Mesendoderm (in vitro differentiated cells): ENCODE measurements around the gene ATG2A.

Source experiments
- DNase-seq: peaks from one replicate; pipeline ENCODE4 v3.0.0; 2013
- H2AK5ac ChIP-seq: 2 replicates; pipeline ENCODE4 v1.6.1; 2013; ENCODE audit warnings: low read length, inconsistent platforms
- H2BK120ac ChIP-seq: 2 replicates; pipeline ENCODE4 v1.6.1; 2013; ENCODE audit warnings: low read depth, mild to moderate bottlenecking, low read length, moderate library complexity, mixed read lengths
- H2BK15ac ChIP-seq: replicated peaks from 2 replicates; pipeline ENCODE4 v1.6.1; 2013; ENCODE audit warnings: low read depth, mild to moderate bottlenecking, moderate library complexity
- H2BK5ac ChIP-seq: 2 replicates; pipeline ENCODE4 v1.6.1; 2013; ENCODE audit warnings: low read length, inconsistent platforms
- H3K18ac ChIP-seq: 2 replicates; pipeline ENCODE4 v1.6.1; 2013; ENCODE audit warnings: mild to moderate bottlenecking, low read length, mixed read lengths
- H3K23ac ChIP-seq: one replicate; pipeline ENCODE4 v1.6.1; 2013; ENCODE audit warnings: low read length
- H3K27ac ChIP-seq: 2 replicates; pipeline ENCODE4 v1.5.1; 2013; ENCODE audit warnings: low read depth, mild to moderate bottlenecking, inconsistent platforms, low read length, moderate library complexity
- H3K27me3 ChIP-seq: 2 replicates; pipeline ENCODE4 v1.6.1; 2013; ENCODE audit warnings: low read length, control low read depth, mild to moderate bottlenecking, inconsistent platforms; ENCODE audit not compliant: insufficient read depth, poor library complexity
- H3K36me3 ChIP-seq: 2 replicates; pipeline ENCODE4 v1.6.1; 2013; ENCODE audit warnings: low read length, inconsistent platforms; ENCODE audit not compliant: control insufficient read depth, insufficient read depth
- H3K4ac ChIP-seq: one replicate; pipeline ENCODE4 v1.6.1; 2013; ENCODE audit warnings: low read depth, mild to moderate bottlenecking, low read length, moderate library complexity
- H3K4me1 ChIP-seq: 2 replicates; pipeline ENCODE4 v1.6.1; 2013; ENCODE audit warnings: low read depth, low read length, inconsistent platforms; ENCODE audit not compliant: control insufficient read depth
- H3K4me2 ChIP-seq: 2 replicates; pipeline ENCODE4 v1.6.1; 2013; ENCODE audit warnings: low read length
- H3K4me3 ChIP-seq: 2 replicates; pipeline ENCODE4 v1.5.1; 2013; ENCODE audit warnings: mild to moderate bottlenecking, low read length
- H3K56ac ChIP-seq: one replicate; pipeline ENCODE4 v1.6.1; 2013; ENCODE audit warnings: low read length
- H3K79me1 ChIP-seq: 2 replicates; pipeline ENCODE4 v1.6.1; 2013; ENCODE audit warnings: low read length, inconsistent platforms
- H3K79me2 ChIP-seq: 2 replicates; pipeline ENCODE4 v1.6.1; 2013; ENCODE audit warnings: mild to moderate bottlenecking, low read length; ENCODE audit not compliant: control insufficient read depth, insufficient read depth
- H3K9ac ChIP-seq: 2 replicates; pipeline ENCODE4 v1.6.1; 2013; ENCODE audit warnings: low read length, inconsistent platforms
- H4K5ac ChIP-seq: one replicate; pipeline ENCODE4 v1.6.1; 2013; ENCODE audit warnings: low read length
- H4K8ac ChIP-seq: one replicate; pipeline ENCODE4 v1.6.1; 2013; ENCODE audit warnings: low read depth, mild to moderate bottlenecking, control low read depth, low read length, moderate library complexity
- WGBS: extraction: QIAGEN DNeasy Blood & Tissue Kit; methylation state at CpG from one replicate; pipeline ENCODE4 v1.1.7; 2013; ENCODE audit warnings: low lambda C conversion rate, missing lambda C conversion rate; ENCODE audit not compliant: insufficient coverage; ENCODE audit errors: extremely low coverage; 5-methylcytosine and 5-hydroxymethylcytosine counted together

ATG2A gene

GRCh38 chr11:64859542-64860414, 57.2 kb downstream of the ATG2A start:
- WGBS: no CpG with 5 or more reads among the region's 33 CpGs
- no peak for DNase-seq

GRCh38 chr11:64858467-64859263, 58.3 kb downstream of the ATG2A start:
- Histone ChIP-seq H2BK5ac (no peak overlapping the region), H2BK15ac (no peak overlapping the region), H3K79me2 (no peaks in the 10 kb centered on the region), H2BK120ac (no peak overlapping the region), H4K5ac (no peak overlapping the region), H3K23ac (no peak overlapping the region), H3K79me1 (no peaks in the 10 kb centered on the region), H3K18ac (no peak overlapping the region), H3K4me2 (no peak overlapping the region), H3K27ac (no peak overlapping the region), H3K4me3 (no peak overlapping the region), H3K9ac (no peak overlapping the region), H3K36me3 (no peaks in the 10 kb centered on the region), H2AK5ac (no peak overlapping the region), H3K56ac (no peak overlapping the region), H3K27me3 (no peaks in the 10 kb centered on the region), H3K4me1 (no peaks in the 10 kb centered on the region), H4K8ac (no peak overlapping the region), H3K4ac (no peak overlapping the region)
- no peak for DNase-seq
- no CpG with 5 or more reads among the region's 19 CpGs for WGBS

More at GRCh38 chr11:64859542-64860414, 57.2 kb downstream of the ATG2A start:
- no peak overlapping the region for H2BK5ac ChIP-seq
- H3K36me3 ChIP-seq: no peaks in the 10 kb centered on the region
- no peak overlapping the region for H4K5ac ChIP-seq
- no peaks in the 10 kb centered on the region for H3K4me1 ChIP-seq
- no peak overlapping the region for H2BK15ac ChIP-seq
- no peak overlapping the region for H3K56ac ChIP-seq
- no peak overlapping the region for H4K8ac ChIP-seq
- no peak overlapping the region for H3K18ac ChIP-seq
- H3K79me1 ChIP-seq: no peaks in the 10 kb centered on the region
- H3K9ac ChIP-seq: no peak overlapping the region
- H3K4ac ChIP-seq: no peak overlapping the region
- no peak overlapping the region for H3K27ac ChIP-seq
- no peak overlapping the region for H2BK120ac ChIP-seq
- no peaks in the 10 kb centered on the region for H3K27me3 ChIP-seq
- H2AK5ac ChIP-seq: no peak overlapping the region
- H3K4me2 ChIP-seq: no peak overlapping the region
- H3K23ac ChIP-seq: no peak overlapping the region
- H3K79me2 ChIP-seq: no peaks in the 10 kb centered on the region
- no peak overlapping the region for H3K4me3 ChIP-seq

- no peak overlapping the region for H2AK5ac ChIP-seq
- no peak overlapping the region for H2BK120ac ChIP-seq
- no peak overlapping the region for H3K27ac ChIP-seq
- H4K5ac ChIP-seq: no peak overlapping the region
- H3K27me3 ChIP-seq: no peaks in the 10 kb centered on the region
- no peak overlapping the region for H3K23ac ChIP-seq
- no peak overlapping the region for H3K56ac ChIP-seq
- no peak overlapping the region for H3K4me3 ChIP-seq
- DNase-seq: no peak
- no CpG with 5 or more reads among the region's 6 CpGs for WGBS
- no peaks in the 10 kb centered on the region for H3K79me2 ChIP-seq
- no peak overlapping the region for H3K18ac ChIP-seq
- no peaks in the 10 kb centered on the region for H3K4me1 ChIP-seq
- H4K8ac ChIP-seq: no peak overlapping the region
- H3K4me2 ChIP-seq: no peak overlapping the region
- no peak overlapping the region for H2BK5ac ChIP-seq
- H3K9ac ChIP-seq: no peak overlapping the region
- H2BK15ac ChIP-seq: no peak overlapping the region
- no peak overlapping the region for H3K4ac ChIP-seq
- no peaks in the 10 kb centered on the region for H3K36me3 ChIP-seq
- no peaks in the 10 kb centered on the region for H3K79me1 ChIP-seq
Measured at GRCh38 chr11:64857485-64857884, 59.5 kb downstream of the ATG2A start.

- Histone ChIP-seq H3K4ac (no peak overlapping the region), H3K27me3 (no peaks in the 10 kb centered on the region), H3K79me2 (no peaks in the 10 kb centered on the region), H3K4me3 (no peak overlapping the region), H3K56ac (peak overlapping the region; percentile 7), H2BK5ac (no peak overlapping the region), H2AK5ac (no peak overlapping the region), H2BK120ac (no peak overlapping the region), H2BK15ac (no peak overlapping the region), H3K9ac (no peak overlapping the region), H4K8ac (no peak overlapping the region), H3K79me1 (no peaks in the 10 kb centered on the region), H4K5ac (no peak overlapping the region), H3K27ac (no peak overlapping the region), H3K4me1 (no peaks in the 10 kb centered on the region), H3K4me2 (no peak overlapping the region), H3K36me3 (no peaks in the 10 kb centered on the region), H3K23ac (no peak overlapping the region), H3K18ac (no peak overlapping the region)
- no CpG with 5 or more reads among the region's 20 CpGs for WGBS
- DNase-seq: peak; percentile 52
Measured at GRCh38 chr11:64856382-64857227, 60.4 kb downstream of the ATG2A start.

DNA sequence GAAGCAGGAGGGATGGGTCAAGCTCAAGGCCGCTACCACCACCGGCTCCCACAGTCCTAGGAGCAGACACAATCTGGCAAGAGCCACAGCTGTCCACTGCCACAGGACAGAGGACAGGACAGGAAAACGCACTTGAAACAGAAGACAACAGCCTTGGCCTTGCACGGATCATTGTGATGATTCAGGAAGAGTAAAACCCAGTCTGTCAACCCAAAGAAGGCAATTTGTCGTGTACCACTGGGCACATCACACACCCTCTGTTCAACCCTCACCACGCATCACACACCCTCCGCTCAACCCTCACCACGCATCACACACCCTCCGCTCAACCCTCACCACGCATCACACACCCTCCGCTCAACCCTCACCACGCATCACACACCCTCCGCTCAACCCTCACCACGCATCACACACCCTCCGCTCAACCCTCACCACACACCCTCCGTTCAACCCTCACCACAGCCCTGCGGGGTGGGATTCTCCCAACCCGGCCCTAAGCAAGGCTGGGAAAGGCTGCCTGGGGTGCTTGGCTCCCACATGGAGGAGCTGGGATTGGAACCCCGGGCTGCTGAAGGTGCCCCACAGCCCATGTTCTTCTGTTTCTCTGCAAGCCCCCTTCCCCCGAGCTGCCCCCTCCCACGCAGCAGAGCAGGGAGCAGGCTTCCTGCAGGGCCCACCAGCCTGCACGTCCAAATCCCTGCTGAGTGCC, 61.3 kb downstream of the ATG2A start:
- DNase-seq: no peak
- H2BK120ac ChIP-seq: no peak overlapping the region
- no peak overlapping the region for H3K4ac ChIP-seq
- H3K36me3 ChIP-seq: no peaks in the 10 kb centered on the region
- H4K8ac ChIP-seq: no peak overlapping the region
- no peaks in the 10 kb centered on the region for H3K79me2 ChIP-seq
- H3K79me1 ChIP-seq: no peaks in the 10 kb centered on the region
- no peaks in the 10 kb centered on the region for H3K27me3 ChIP-seq
- no CpG with 5 or more reads among the region's 22 CpGs for WGBS
- no peak overlapping the region for H3K4me3 ChIP-seq
- peak overlapping the region; percentile 7 for H3K56ac ChIP-seq
- no peak overlapping the region for H2AK5ac ChIP-seq
- H2BK15ac ChIP-seq: no peak overlapping the region
- no peaks in the 10 kb centered on the region for H3K4me1 ChIP-seq
- H3K18ac ChIP-seq: no peak overlapping the region
- no peak overlapping the region for H4K5ac ChIP-seq
- H3K4me2 ChIP-seq: no peak overlapping the region
- no peak overlapping the region for H3K9ac ChIP-seq
- H3K23ac ChIP-seq: no peak overlapping the region
- H2BK5ac ChIP-seq: no peak overlapping the region
- H3K27ac ChIP-seq: no peak overlapping the region
